HG02884 (cell line): Measurements from ENCODE around the gene ARHGAP12.

Experiments
- ATAC-seq: cut with Tn5 transposase; IDR thresholded peaks from one replicate; pipeline ENCODE4 v1.9.1; 2021; ENCODE audit warnings: mild to moderate bottlenecking, moderate library complexity; ENCODE audit not compliant: unreplicated experiment

ARHGAP12 gene

DNA sequence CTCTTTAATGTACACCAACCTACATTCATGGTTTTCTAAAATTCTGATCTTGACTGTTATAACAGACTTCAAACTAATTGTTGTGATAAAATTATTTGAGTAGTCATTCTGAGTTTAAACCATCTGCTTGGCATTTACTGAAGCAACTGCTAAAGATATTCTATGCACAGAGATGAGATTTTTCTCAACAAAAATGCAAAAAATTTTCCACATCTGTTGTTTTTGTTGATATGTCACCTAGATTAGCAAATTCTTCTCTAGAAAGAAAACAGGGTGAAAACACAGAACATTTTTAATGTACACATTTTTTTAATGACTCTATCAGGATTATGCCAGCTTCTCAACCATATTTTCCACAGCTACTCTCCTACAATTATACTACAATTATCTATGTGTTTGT is 42.7 kb downstream of the ARHGAP12 start:
- no peak for ATAC-seq

DNA sequence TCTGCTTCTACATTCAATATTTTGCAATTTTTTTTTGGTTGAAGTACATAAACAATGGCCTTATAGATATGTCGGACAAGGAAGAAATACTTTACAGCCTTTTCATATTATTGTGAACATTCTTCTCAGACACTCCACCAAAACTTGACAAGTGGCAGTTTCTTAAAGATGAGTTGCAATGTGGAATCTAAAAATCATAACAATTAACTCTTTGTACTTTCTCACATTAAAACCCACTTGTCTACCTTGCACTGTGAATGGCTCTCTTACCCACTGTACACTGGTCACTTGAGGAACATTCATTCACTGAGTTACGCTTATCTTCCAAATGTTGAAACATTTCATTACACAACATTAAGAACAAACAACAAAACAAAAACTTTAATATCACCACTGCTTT is 44.2 kb downstream of the ARHGAP12 start:
- no peak for ATAC-seq

DNA sequence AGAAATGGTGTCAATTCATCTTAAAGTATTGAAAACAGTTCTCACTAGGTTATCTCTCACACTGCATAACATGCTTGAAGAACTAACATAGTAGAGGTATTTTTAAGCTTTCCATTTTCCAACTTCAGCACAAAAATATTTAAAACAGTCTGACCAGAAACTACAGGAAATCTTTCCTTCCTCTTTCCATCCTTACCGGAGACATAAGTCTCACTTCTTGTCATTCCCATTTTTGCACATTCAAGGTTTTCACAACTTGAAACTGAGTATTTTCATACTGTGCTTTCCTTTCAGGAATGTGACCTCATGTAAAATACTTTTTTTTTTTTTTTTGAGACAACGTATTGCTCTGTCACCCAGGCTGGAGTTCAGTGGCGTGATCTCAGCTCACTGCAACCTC is 45.2 kb downstream of the ARHGAP12 start:
- no peak for ATAC-seq

DNA sequence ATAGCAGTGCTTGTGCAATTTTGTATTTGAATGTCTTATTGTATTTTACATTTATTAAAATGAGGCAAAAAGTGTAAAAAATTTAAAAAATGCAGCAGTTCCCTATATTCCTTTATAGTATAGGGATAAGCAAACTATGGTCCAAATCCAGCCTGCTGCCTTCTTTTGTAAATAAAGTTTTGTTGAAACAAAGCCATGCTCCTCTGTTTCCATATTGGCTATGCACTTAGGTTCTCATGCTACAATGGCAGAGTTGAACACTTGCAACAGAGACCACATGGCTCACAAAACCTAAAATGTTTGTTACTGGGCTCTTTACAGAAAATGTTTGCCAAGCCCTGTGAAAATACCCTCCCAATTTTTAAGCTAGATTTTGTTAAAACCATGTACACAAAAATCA is 50.1 kb downstream of the ARHGAP12 start:
- ATAC-seq = no peak

DNA sequence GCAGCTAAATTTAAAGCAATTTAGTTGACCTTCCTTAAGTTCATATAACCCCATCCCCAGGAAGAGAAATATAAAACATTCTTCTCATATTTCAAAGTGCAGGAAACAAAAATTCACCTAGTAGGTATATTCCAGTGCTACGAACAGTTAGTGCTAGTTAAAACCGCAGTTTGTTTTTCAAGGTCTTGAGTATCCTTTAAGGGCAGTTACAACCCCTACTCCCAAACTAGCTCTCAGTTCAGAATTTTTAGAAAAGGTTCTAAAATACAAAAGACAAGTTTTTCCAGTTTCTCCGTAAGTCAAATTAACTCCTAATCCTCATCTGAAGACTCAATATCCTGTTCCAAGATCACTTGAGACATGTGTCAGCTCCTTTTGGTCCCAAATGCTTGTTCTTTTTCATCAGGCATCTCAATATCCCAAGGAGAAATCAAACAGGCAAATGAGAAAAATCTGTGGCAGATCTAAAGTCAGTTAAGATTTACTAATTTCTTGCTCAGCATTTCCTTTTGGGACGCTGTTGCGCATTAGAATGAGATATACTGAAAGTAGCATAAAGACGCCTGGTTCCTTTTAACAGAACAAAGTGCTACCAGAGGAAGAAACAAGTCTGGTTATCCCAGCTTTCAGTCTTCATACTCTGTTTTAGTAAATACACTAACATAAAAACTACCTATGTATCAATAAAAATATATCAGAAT is 51.8 kb downstream of the ARHGAP12 start:
- no peak for ATAC-seq

DNA sequence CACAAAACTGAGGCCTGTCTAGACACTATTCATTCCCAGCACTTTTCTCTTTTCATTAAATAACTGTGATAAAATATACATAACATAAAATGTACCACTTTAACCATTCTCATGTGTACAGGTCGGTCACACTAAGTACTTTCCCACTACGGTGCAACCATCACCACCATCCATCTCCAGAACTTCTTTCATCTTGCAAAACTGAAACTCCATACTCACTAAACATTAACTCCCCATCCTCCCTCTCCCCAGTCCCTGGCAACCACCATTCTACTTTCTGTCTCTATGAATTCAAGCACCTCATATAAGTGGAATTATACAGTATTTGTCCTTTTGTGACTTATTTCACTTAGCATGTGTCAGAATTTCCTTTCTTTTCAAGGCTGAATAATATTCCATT is 53.0 kb downstream of the ARHGAP12 start:
- no peak for ATAC-seq

DNA sequence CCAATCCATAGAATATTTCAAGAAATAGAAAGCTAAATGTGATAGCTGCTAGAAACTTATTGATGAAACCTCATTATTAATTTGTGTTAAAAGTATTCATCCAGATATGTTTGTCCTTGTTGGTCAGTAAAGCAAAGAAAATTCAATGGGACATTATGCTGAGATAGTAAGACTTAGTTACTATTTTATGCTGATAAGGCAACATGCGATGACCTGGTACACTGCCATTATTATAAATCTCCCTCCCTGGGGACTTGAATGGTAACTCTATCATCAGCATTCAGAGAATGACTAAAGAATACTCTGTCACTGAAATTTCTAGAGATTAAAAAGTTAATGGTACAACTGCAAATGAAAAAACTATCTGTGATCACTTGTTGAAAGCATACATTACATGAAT is 54.9 kb downstream of the ARHGAP12 start:
- ATAC-seq = no peak

DNA sequence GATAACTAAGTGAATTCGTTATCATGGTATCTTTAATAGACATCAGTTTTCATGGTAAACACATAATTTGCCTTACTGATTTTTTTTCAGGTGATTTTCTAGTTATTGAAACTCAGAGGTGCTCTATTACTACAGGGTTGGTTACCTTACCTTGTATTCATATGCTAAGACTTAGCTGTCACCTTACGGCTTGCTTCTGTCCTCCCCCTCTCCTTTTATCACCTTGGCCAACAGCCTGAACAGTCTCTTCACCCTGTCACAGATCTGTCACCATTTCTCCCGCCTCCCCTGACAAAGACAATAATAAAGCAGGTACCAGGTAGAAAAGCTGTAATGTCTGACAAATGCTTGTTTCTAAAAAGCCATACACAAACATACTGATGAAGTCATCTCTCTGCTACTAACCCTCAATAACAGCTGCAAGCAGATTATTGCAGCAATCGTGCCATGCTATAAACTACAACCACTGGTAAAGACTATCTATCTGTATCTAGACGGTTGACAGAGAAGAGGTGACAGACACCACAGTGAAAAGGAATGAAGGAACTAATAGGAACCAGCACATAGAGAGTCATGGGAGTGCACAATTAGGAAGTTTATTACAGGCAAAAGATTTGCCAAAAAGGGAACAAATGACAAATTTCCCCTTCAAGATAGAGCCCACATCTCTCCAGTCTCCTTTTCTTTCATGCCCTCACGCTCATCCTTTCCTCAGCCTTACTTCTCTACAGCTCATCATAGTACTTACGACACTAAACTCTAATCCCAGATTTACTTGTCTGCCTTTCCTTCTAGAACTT is 57.2 kb downstream of the ARHGAP12 start:
- no peak for ATAC-seq

DNA sequence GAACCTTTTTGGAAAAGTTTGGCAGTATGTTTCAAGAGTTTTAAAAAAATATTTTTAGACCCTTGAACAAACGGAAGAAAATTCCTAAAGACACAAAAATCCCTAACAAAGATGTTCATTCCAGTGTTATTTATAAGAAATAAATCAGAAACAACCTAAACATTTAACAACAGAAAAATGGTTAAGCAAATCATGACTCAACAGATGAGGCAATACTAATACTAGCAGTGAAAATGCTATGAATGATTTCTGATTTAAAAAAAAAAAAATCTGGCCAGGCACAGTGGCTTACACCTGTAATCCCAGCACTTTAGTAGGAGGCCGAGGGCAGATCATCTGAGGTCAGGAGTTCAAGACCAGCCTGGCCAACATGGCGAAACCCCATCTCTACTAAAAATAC is 61.0 kb downstream of the ARHGAP12 start:
- no peak for ATAC-seq

DNA sequence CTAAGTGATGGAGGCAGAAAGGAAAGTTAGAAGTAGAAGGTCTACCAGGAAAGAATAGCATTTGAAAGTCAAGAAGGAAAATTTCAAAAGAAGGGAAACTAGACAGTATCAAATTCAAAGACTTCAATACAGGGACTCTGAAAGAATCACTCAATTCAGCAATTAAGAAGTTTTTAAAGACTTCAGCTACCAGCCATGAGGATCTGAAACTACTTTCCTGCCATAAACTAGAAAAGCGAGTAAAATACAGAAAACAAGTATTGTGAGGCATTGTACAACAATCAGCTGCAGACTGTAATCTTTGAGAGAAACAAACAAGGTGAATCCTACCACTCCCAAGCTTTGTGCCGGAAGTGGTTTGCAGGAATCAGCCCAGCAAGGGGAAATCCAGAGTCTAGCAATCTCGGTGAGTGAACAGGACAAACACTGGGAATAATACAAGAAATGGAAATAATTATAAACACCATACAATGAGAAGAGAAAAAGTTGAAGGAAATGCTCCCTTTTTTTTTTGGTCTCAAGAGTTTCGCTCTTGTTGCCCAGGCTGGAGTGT is 62.4 kb downstream of the ARHGAP12 start:
- no peak for ATAC-seq

DNA sequence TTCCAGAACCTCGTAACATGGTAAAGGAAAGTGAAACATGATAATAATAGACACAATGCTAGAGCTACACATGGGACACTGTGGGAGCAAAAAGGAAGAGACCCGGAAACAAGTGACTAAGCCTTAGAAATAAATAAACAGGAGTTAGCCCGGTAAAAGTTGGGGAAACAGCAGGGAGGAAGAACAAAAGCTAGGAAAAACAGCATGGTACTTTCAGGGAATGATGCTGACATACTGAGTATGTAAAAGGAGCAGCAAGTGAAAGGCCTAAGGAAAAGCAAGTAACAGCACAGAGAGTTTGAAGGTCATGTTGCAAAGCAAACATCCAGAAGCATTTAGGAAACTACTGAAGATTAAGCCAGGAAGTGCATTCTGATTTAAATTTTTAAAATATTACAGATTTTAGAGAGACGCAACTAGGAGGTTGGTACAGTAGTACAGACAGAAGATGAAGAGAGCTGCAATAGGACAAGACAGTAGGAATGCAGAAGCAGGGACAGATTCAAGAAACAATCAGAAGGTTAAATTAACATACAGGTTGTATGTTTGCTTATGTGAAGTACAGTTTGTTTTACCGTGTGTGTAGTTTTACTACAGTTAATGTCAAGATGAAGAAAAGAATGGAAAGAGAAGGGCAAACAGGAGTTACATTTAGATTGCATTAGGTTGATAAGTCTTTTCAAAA is 63.7 kb downstream of the ARHGAP12 start:
- no peak for ATAC-seq

DNA sequence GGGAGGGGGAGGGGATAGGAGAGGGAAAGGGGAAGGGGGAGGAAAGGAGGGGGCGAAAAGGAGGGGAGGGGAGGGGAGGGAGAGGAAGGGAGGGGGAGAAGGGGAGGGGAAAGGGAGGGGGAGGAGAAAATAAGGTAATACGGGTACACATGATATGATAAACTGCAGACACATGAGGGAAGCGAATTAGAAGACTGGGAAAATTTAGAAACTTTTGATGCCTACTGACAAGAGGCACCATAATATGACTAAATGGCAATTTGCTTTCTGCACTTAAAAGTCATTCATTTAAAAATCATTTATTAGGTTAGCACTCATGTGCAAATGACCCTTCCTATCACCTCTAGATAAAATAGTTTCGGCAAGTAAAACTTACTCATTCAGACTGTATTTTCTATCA is 73.6 kb downstream of the ARHGAP12 start:
- no peak for ATAC-seq

DNA sequence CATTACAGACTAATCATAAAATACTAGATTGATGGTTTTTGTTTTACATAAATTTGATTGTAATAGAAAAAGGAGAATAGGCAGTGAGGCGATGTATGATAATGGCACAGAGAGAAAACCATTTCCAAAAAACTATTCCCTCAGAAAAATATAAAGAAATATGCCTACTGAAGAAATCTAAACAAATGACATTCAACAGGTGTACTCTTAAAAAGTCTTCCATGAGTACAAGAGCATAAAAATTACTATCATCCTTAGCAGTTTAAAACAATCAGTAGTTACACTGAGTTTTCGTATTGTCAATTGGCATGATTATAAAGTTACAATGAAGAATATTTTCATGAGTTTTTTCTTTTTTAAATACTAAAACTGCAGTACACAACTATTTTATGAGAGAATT is 75.0 kb downstream of the ARHGAP12 start:
- ATAC-seq = no peak

DNA sequence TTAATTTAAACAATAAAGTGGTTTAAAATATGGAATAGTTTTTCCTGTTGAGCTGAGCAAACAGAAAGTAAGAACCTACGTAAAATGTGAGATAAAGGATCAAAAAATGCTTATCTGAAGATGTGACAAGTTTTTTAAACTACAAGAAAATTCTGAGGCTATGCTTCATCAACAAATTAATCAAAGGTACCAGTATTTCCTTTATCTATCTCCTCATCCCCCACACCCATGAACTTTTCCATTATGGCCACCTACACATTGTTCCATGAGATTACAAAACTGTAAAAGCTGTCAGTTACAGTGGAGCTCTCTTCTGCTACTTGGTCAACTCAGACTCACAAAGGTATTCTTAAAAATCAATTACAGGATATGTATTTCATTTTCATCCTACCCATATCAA is 77.4 kb downstream of the ARHGAP12 start:
- no peak for ATAC-seq

DNA sequence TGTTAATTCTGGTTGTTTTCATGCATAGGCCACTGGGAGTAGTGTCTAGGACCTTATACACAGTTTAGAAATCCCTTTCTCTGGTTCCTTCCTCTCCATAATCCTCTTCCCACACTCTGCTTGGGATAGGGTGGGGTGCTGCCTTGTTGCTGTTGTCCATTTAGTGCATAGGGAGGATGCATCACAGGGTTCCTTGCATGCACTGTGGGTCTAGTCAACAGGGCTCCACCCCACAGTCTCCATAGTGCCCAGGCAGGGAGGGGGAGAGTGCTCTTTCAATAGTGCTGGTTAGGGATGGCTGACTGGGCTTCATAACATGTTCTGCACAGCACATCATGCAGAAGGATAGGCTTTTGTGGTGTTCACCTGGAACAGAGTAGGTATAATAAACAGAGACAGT is 81.1 kb downstream of the ARHGAP12 start:
- ATAC-seq = no peak

DNA sequence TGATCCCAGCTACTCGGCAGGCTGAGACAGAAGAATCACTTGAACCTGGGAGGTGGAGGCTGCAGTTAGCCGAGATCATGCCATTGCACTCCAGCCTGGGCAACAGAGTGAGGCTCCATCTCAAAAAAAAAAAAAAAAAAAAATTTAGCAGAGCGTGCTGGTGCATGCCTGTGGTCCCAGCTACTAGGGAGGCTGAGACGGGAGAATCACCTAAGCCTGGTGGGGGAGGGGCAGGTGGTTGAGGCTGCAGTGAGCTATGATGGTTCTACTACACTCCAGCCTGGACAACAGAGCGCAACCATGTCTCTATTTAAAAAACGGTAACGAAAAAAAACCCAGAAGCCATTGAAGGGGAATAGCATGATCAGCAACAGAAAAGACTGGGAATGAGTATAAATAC is 89.9 kb downstream of the ARHGAP12 start:
- ATAC-seq = no peak

DNA sequence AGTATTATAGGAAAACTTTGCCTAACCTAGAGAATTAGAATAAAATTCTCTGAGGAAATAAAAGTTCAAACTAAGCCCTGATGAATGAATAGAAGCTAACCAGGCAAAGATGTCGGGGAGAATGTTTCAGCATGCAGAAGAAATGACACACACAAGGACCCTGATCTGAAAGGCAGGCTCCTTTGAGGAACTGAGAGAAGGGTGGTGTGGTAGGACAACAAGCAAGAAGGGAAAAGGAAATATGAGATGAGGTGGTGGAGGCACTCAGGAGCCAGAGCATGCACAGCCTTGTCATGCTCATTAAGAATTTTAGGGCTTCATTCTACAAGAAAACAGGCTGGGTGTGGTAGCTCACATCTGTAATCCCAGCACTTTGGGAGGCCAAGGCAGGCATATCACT is 90.6 kb downstream of the ARHGAP12 start:
- no peak for ATAC-seq

DNA sequence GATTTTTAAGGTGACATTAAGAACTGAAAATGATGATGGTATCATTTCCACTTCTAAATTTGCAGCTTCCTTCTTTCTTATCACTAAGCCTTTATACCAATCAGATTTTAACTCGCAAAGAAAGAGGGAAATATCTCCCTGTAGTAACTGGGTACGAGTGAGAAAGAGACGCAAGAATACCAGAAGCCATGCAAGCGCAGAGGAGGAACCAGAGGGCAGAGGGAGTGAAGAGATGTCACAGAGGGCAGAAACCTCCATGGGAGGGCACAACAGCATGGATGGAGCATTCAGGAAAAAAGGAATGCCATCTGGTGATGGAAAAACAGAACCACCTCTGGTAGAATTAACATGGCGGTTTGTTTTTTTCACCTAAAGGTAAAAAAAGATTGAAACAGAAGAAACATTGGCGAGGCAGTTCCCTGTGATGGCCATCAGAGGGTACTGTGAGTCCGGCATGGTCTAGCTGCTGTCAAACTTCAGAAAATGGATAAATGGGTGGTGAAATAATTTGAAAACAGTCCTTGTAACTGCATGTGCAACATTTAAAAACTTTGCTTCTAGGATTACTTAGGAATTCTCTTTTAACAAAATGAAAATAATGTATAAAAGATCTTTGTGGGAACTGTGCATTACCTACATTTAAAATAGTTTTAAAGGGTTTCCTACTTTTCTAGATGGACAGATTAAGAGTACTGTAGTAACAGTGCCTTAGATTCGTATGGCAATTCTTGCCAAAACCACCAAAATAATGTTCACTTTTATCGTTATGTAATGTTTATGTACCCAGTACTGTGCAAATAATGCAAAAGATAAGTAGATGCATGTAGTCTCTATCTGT is 91.8 kb downstream of the ARHGAP12 start:
- ATAC-seq = no peak

DNA sequence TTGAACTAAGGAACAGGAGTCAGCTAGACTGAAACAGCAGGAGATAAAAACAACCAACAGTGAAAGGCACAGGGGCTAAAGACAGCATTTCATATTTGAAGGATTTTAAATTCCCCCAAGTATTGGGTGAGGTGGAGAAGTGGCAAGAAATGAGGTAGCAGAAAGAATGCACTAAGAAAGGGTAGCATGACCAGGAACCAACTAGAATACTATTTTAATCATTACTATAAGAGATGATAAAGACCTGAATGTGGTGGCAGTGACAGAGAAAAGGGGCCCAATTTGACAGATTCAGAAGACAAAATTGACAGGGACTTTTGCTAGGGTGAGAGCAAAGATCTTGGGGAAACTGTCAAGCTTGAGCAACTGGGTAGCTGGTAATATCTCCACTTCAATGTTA is 94.9 kb downstream of the ARHGAP12 start:
- no peak for ATAC-seq

DNA sequence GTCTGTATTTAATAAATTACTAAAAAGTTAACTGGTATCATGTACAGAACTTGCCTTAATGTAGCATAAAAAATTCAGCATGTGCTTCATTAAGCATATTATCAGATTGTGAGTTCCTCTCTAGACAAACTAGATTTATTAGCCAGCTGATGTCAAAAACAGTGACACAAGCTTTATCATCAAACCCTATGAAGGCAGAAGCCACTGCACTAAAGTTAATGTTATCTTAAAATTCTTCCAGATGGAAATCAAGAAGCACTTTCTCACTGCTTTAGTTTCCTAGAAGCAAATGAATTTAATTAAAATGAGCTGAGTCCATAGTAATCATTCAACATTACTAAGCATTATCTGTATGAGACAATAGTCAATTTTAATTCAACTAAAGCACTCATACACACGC is 96.4 kb downstream of the ARHGAP12 start:
- ATAC-seq = no peak

DNA sequence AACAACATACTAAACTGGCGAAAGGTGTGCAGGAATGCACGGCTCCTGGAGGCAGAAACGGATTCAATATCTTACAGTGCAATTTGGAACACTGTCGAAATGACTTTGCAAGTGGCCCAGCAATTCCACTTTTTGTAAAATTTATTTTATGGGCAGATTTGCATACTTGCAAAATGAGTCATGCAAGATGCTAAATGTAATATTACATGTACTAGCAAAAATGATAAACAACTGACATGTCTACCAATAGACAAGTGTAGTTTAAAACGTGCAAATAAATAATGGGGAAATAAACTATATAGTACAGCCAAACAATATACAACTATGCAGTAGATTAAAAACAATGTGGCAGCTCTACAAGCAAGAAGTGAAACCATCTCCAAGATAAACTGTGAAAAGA is 97.7 kb downstream of the ARHGAP12 start:
- ATAC-seq = no peak
